ENCODE measurements around the gene RREB1. TPM values are rescaled to one million over a fixed set of nuclear protein-coding genes. Genes with fewer than 3 reads are reported as not detected.

RREB1 gene
- total RNA-seq, 1 experiment from 2014 or later: 53.5 TPM

- peaks cover 79% of the 10 kb centered on the region for H3K36me3 Mint-ChIP-seq (ENCODE audit: insufficient read depth, unreplicated experiment)
- peaks cover 7% of the 10 kb centered on the region for H3K4me1 Mint-ChIP-seq (ENCODE audit: insufficient read depth, unreplicated experiment)
- no peak overlapping the region for H3K4me3 Mint-ChIP-seq (ENCODE audit: unreplicated experiment)
- no TSS peak for BruUV-seq (replicated peaks)
- no peak for DNase-seq (ENCODE audit: unreplicated experiment)
- TF ChIP-seq CTCF (IDR thresholded peaks at IDR 0.05; ENCODE audit: unreplicated experiment): no peak
- intact Hi-C loops (cut with micrococcal nuclease): no loop called here
- H3K9me3 Mint-ChIP-seq (ENCODE audit: unreplicated experiment): no peaks in the 10 kb centered on the region
- ChIA-PET POLR2A (interaction anchor here (0.5 to 0.7 kb wide), 2 partner anchors 135 to 566 kb away, joined by 3 read pairs; no protein-coding TSS in a partner anchor), CTCF (interaction anchor here (1.0 to 4.6 kb wide), 2 partner anchors 521 to 529 kb away, joined by 3 to 25 read pairs; no protein-coding TSS in a partner anchor)
- no peaks in the 10 kb centered on the region for H3K27me3 Mint-ChIP-seq (ENCODE audit: insufficient read depth, unreplicated experiment)
- H3K27ac Mint-ChIP-seq (ENCODE audit: low read depth, unreplicated experiment): no peak overlapping the region
These were observed 138.1 kb downstream of the RREB1 start for GRCh38 chr6:7245668-7246393.

- no peak for TF ChIP-seq CTCF (IDR thresholded peaks at IDR 0.05; ENCODE audit: unreplicated experiment)
- H3K9me3 Mint-ChIP-seq (ENCODE audit: unreplicated experiment): no peaks in the 10 kb centered on the region
- no peak overlapping the region for H3K4me3 Mint-ChIP-seq (ENCODE audit: unreplicated experiment)
- H3K4me1 Mint-ChIP-seq (ENCODE audit: insufficient read depth, unreplicated experiment): peaks cover 7% of the 10 kb centered on the region
- POLR2A ChIA-PET: no interaction called here
- no TSS peak for BruUV-seq (replicated peaks)
- CTCF ChIA-PET: interaction anchor here (4.6 kb wide), 1 partner anchor 522 kb away, joined by 25 read pairs; no protein-coding TSS in a partner anchor
- no peaks in the 10 kb centered on the region for H3K27me3 Mint-ChIP-seq (ENCODE audit: insufficient read depth, unreplicated experiment)
- H3K27ac Mint-ChIP-seq (ENCODE audit: low read depth, unreplicated experiment): no peak overlapping the region
- peaks cover 79% of the 10 kb centered on the region for H3K36me3 Mint-ChIP-seq (ENCODE audit: insufficient read depth, unreplicated experiment)
- intact Hi-C loops (cut with micrococcal nuclease): no loop called here
- DNase-seq (ENCODE audit: unreplicated experiment): no peak
These were observed 138.8 kb downstream of the RREB1 start for GRCh38 chr6:7246401-7247178.

- H3K27me3 Mint-ChIP-seq (ENCODE audit: insufficient read depth, unreplicated experiment): no peaks in the 10 kb centered on the region
These were observed 139.4 kb downstream of the RREB1 start for GRCh38 chr6:7247179-7247456.

More at GRCh38 chr6:7247179-7247456, 139.4 kb downstream of the RREB1 start:
- no peak for TF ChIP-seq CTCF (IDR thresholded peaks at IDR 0.05; ENCODE audit: unreplicated experiment)
- CTCF ChIA-PET: interaction anchor here (0.7 kb wide), 1 partner anchor 499 kb away, joined by 3 read pairs; no protein-coding TSS in a partner anchor
- H3K4me3 Mint-ChIP-seq (ENCODE audit: unreplicated experiment): no peak overlapping the region
- POLR2A ChIA-PET: interaction anchor here (0.5 kb wide), 1 partner anchor 39 kb away, joined by 3 read pairs; no protein-coding TSS in a partner anchor
- BruUV-seq (replicated peaks): no TSS peak
- no peaks in the 10 kb centered on the region for H3K9me3 Mint-ChIP-seq (ENCODE audit: unreplicated experiment)
- no peak overlapping the region for H3K27ac Mint-ChIP-seq (ENCODE audit: low read depth, unreplicated experiment)
- H3K4me1 Mint-ChIP-seq (ENCODE audit: insufficient read depth, unreplicated experiment): peaks cover 7% of the 10 kb centered on the region
- H3K36me3 Mint-ChIP-seq (ENCODE audit: insufficient read depth, unreplicated experiment): peaks cover 79% of the 10 kb centered on the region
- intact Hi-C loops (cut with micrococcal nuclease): no loop called here
- no peak for DNase-seq (ENCODE audit: unreplicated experiment)
